Activated CD8-positive, alpha-beta memory T cell treated with anti-CD3 and anti-CD28 coated beads, Interleukin-2, amount 50 U/mL, for 24 hours (primary cell): ENCODE results near the gene MAPK8.

Experiments used
- DNase-seq: peaks from one replicate; pipeline ENCODE4 v3.0.0-alpha.2; 2020; ENCODE audit errors: extremely low read depth

MAPK8 gene

GRCh38 chr10:48449501-48450232 lies 143.2 kb downstream of the MAPK8 start:
- DNase-seq: no peak

- no peak for DNase-seq
These were observed 143.8 kb downstream of the MAPK8 start for GRCh38 chr10:48450233-48450740.

GRCh38 chr10:48450741-48451466 lies 144.4 kb downstream of the MAPK8 start:
- DNase-seq: no peak

GRCh38 chr10:48451969-48452878 lies 145.7 kb downstream of the MAPK8 start:
- DNase-seq: no peak

GRCh38 chr10:48452879-48453412 lies 146.5 kb downstream of the MAPK8 start:
- no peak for DNase-seq

GRCh38 chr10:48453451-48454301 lies 147.2 kb downstream of the MAPK8 start:
- DNase-seq: no peak

- no peak for DNase-seq
These were observed 148.0 kb downstream of the MAPK8 start for GRCh38 chr10:48454302-48455054.

GRCh38 chr10:48455055-48455391 lies 148.5 kb downstream of the MAPK8 start:
- DNase-seq: no peak

GRCh38 chr10:48455392-48456151 lies 149.1 kb downstream of the MAPK8 start:
- DNase-seq: no peak

- no peak for DNase-seq
These were observed 149.9 kb downstream of the MAPK8 start for GRCh38 chr10:48456361-48456804.

- no peak for DNase-seq
These were observed 150.6 kb downstream of the MAPK8 start for GRCh38 chr10:48456808-48457761.

GRCh38 chr10:48457949-48458661 lies 151.6 kb downstream of the MAPK8 start:
- no peak for DNase-seq

GRCh38 chr10:48458662-48459048 lies 152.2 kb downstream of the MAPK8 start:
- DNase-seq: no peak

- no peak for DNase-seq
These were observed 153.0 kb downstream of the MAPK8 start for GRCh38 chr10:48459270-48460150.

- DNase-seq: no peak
These were observed 153.7 kb downstream of the MAPK8 start for GRCh38 chr10:48460182-48460581.

GRCh38 chr10:48461623-48462481 lies 155.4 kb downstream of the MAPK8 start:
- DNase-seq: no peak
